GM13976 (cell line): ENCODE measurements around the gene FBN3.
"Not testable (repeated sequence)": the region's sequence is repeated elsewhere in the genome, so short reads cannot be mapped to it uniquely, and the experiment has no call there.

Experiments
- DNase-seq: peaks from one replicate; pipeline ENCODE4 v3.0.0; 2012; ENCODE audit warnings: low spot score
- CTCF ChIP-seq: IDR thresholded peaks from 2 replicates; pipeline ENCODE4 v1.5.1; 2012; ENCODE audit warnings: borderline replicate concordance, mild to moderate bottlenecking; ENCODE audit not compliant: insufficient read depth; ENCODE audit errors: extremely low read depth, missing control alignments, control extremely low read depth
- in situ Hi-C: fragments of 300-500 bp; cut with MboI; formaldehyde crosslinking; loops from one replicate; pipeline ENCODE4 v1.12.0; 2022; ENCODE audit warnings: low sequenced_read_pairs, mixed read lengths, inconsistent platforms; ENCODE audit not compliant: unreplicated experiment

Gene FBN3

GRCh38 chr19:8034178-8034525 is 115.2 kb downstream of the FBN3 start:
- DNase-seq, result no peak
- TF ChIP-seq CTCF, result no peak

GRCh38 chr19:8033287-8034177 is 115.9 kb downstream of the FBN3 start:
- in situ Hi-C loops, DNase-seq: not testable (repeated sequence)

More at GRCh38 chr19:8034178-8034525, 115.2 kb downstream of the FBN3 start:
- in situ Hi-C loops, result no loop called here

- in situ Hi-C loops, result no loop called here
- TF ChIP-seq CTCF, result no peak
Observed at GRCh38 chr19:8030960-8031359, 118.4 kb downstream of the FBN3 start.

GRCh38 chr19:8028951-8029491 is 120.4 kb downstream of the FBN3 start:
- in situ Hi-C loops, result no loop called here
- TF ChIP-seq CTCF, result no peak
- no peak for DNase-seq

More at GRCh38 chr19:8030960-8031359, 118.4 kb downstream of the FBN3 start:
- DNase-seq, result no peak

- in situ Hi-C loops, result no loop called here
- no peak for DNase-seq
- TF ChIP-seq CTCF, result no peak
Observed at GRCh38 chr19:8025316-8025715, 124.1 kb downstream of the FBN3 start.

GRCh38 chr19:8024256-8024655 is 125.1 kb downstream of the FBN3 start:
- DNase-seq, in situ Hi-C loops: not testable (repeated sequence)

- in situ Hi-C loops, result no loop called here
- no peak for DNase-seq
- no peak for TF ChIP-seq CTCF
Observed at GRCh38 chr19:8023371-8023770, 126.0 kb downstream of the FBN3 start.
